ENCODE measurements around the gene KIF20A.
"Not testable (repeated sequence)": the region's sequence is repeated elsewhere in the genome, so short reads cannot be mapped to it uniquely, and the experiment has no call there.

The KIF20A gene

GRCh38 chr5:138169124-138169523 is 9.8 kb upstream of the KIF20A start:
- no peak for TF ChIP-seq POLR2A (IDR thresholded peaks at IDR 0.05; ENCODE audit: low read depth, low read length)
- no peak for DNase-seq (ENCODE audit: insufficient read length, low spot score)
- FAIRE-seq: no peak

- TF ChIP-seq POLR2A (IDR thresholded peaks at IDR 0.05; ENCODE audit: low read depth, low read length): no peak
- no peak for FAIRE-seq
These were observed 8.6 kb upstream of the KIF20A start for GRCh38 chr5:138170299-138170698.

GRCh38 chr5:138177941-138178515 is 884 bp upstream of the KIF20A start:
- no peak for TF ChIP-seq POLR2A (IDR thresholded peaks at IDR 0.05; ENCODE audit: low read depth, low read length)
- peak; percentile 26 for DNase-seq (ENCODE audit: insufficient read length, low spot score)
- no peak for FAIRE-seq

More at GRCh38 chr5:138170299-138170698, 8.6 kb upstream of the KIF20A start:
- no peak for DNase-seq (ENCODE audit: insufficient read length, low spot score)

GRCh38 chr5:138179277-138179857 is 455 bp downstream of the KIF20A start:
- no peak for TF ChIP-seq POLR2A (IDR thresholded peaks at IDR 0.05; ENCODE audit: low read depth, low read length)
- no peak for DNase-seq (ENCODE audit: insufficient read length, low spot score)
- FAIRE-seq: no peak

- TF ChIP-seq POLR2A (IDR thresholded peaks at IDR 0.05; ENCODE audit: low read depth, low read length): no peak
- DNase-seq (ENCODE audit: insufficient read length, low spot score) (peak; percentile 15), FAIRE-seq (no peak)
These were observed 1.4 kb downstream of the KIF20A start for GRCh38 chr5:138180183-138180782.

- no peak for FAIRE-seq
- TF ChIP-seq POLR2A (IDR thresholded peaks at IDR 0.05; ENCODE audit: low read depth, low read length): no peak
- DNase-seq (ENCODE audit: insufficient read length, low spot score): no peak
These were observed 1.9 kb downstream of the KIF20A start for GRCh38 chr5:138180841-138181240.

- DNase-seq (ENCODE audit: insufficient read length, low spot score) (no peak), FAIRE-seq (no peak)
- no peak for TF ChIP-seq POLR2A (IDR thresholded peaks at IDR 0.05; ENCODE audit: low read depth, low read length)
These were observed 3.9 kb downstream of the KIF20A start for GRCh38 chr5:138182808-138183207.

GRCh38 chr5:138186002-138186447 is 7.1 kb downstream of the KIF20A start:
- DNase-seq (ENCODE audit: insufficient read length, low spot score) (no peak), FAIRE-seq (no peak)
- no peak for TF ChIP-seq POLR2A (IDR thresholded peaks at IDR 0.05; ENCODE audit: low read depth, low read length)

GRCh38 chr5:138188626-138189025 is 9.7 kb downstream of the KIF20A start:
- DNase-seq (ENCODE audit: insufficient read length, low spot score) (no peak), FAIRE-seq (no peak)
- TF ChIP-seq POLR2A (IDR thresholded peaks at IDR 0.05; ENCODE audit: low read depth, low read length): no peak

- no peak for TF ChIP-seq POLR2A (IDR thresholded peaks at IDR 0.05; ENCODE audit: low read depth, low read length)
- DNase-seq (ENCODE audit: insufficient read length, low spot score) (no peak), FAIRE-seq (no peak)
These were observed 13.9 kb downstream of the KIF20A start for GRCh38 chr5:138192826-138193225.

- not testable (repeated sequence) for FAIRE-seq; DNase-seq (ENCODE audit: insufficient read length, low spot score)
These were observed 14.9 kb downstream of the KIF20A start for GRCh38 chr5:138193859-138194258.

GRCh38 chr5:138210985-138211384 is 32.1 kb downstream of the KIF20A start:
- no peak for DNase-seq (ENCODE audit: insufficient read length, low spot score)
- FAIRE-seq: no peak
- no peak for TF ChIP-seq POLR2A (IDR thresholded peaks at IDR 0.05; ENCODE audit: low read depth, low read length)

- peak; percentile 14 for DNase-seq (ENCODE audit: insufficient read length, low spot score)
These were observed 33.9 kb downstream of the KIF20A start for GRCh38 chr5:138212828-138213160.

GRCh38 chr5:138213161-138214029 is 34.5 kb downstream of the KIF20A start, which contains the start of gene CDC23:
CDC23 (minus strand) TSS chr5:138213323; CDS start chr5:138213312, 11 bp downstream.
- DNase-seq (ENCODE audit: insufficient read length, low spot score): peak; percentile 86
- TF ChIP-seq POLR2A (IDR thresholded peaks at IDR 0.05; ENCODE audit: low read depth, low read length): peak; percentile 71
- peak; percentile 86 for FAIRE-seq

More at GRCh38 chr5:138212828-138213160, 33.9 kb downstream of the KIF20A start:
- TF ChIP-seq POLR2A (IDR thresholded peaks at IDR 0.05; ENCODE audit: low read depth, low read length): no peak
- no peak for FAIRE-seq
